H9 (cell line): ENCODE measurements around the gene GLIPR2. TPM values are rescaled to one million over a fixed set of nuclear protein-coding genes. Genes with fewer than 3 reads are reported as not detected.

Experiments
- DNase-seq: peaks from one replicate; pipeline ENCODE4 v3.0.0-alpha.2; 2017
- H2AFZ ChIP-seq: one replicate; pipeline ENCODE4 v1.6.1; 2013; ENCODE audit warnings: mild to moderate bottlenecking, low read length, control low read depth, moderate library complexity
- H2AK5ac ChIP-seq: 2 replicates; pipeline ENCODE4 v1.6.1; 2013; ENCODE audit warnings: low read length, control low read depth, mixed read lengths; ENCODE audit not compliant: insufficient read length
- H2BK120ac ChIP-seq: one replicate; pipeline ENCODE4 v1.6.1; 2013; ENCODE audit warnings: low read depth, mild to moderate bottlenecking, low read length, control low read depth, inconsistent platforms; ENCODE audit not compliant: poor library complexity, severe bottlenecking
- H2BK12ac ChIP-seq: 2 replicates; pipeline ENCODE4 v1.6.1; 2013; ENCODE audit warnings: low read length, control low read depth, mixed read lengths, low read depth; ENCODE audit not compliant: insufficient read length
- H2BK15ac ChIP-seq: 2 replicates; pipeline ENCODE4 v1.6.1; 2013; ENCODE audit warnings: low read depth, low read length, control low read depth
- H2BK20ac ChIP-seq: one replicate; pipeline ENCODE4 v1.6.1; 2013; ENCODE audit warnings: low read depth, mild to moderate bottlenecking, low read length, control low read depth, inconsistent platforms; ENCODE audit not compliant: poor library complexity, severe bottlenecking
- H2BK5ac ChIP-seq: 2 replicates; pipeline ENCODE4 v1.6.1; 2013; ENCODE audit warnings: low read length, control low read depth, mixed read lengths; ENCODE audit not compliant: insufficient read length
- H3K14ac ChIP-seq: 2 replicates; pipeline ENCODE4 v1.6.1; 2013; ENCODE audit warnings: low read length, control low read depth; ENCODE audit not compliant: insufficient read depth
- H3K18ac ChIP-seq: 2 replicates; pipeline ENCODE4 v1.6.1; 2013; ENCODE audit warnings: low read depth, mild to moderate bottlenecking, mixed read lengths, low read length, control low read depth; ENCODE audit not compliant: insufficient read length
- H3K23ac ChIP-seq: 2 replicates; pipeline ENCODE4 v1.6.1; 2013; ENCODE audit warnings: low read length, control low read depth, mixed read lengths, low read depth; ENCODE audit not compliant: insufficient read length
- H3K23me2 ChIP-seq: 2 replicates; pipeline ENCODE4 v1.6.1; 2013; ENCODE audit warnings: low read depth, mild to moderate bottlenecking, mixed read lengths, low read length, control low read depth; ENCODE audit not compliant: insufficient read length, poor library complexity, severe bottlenecking
- H3K27ac ChIP-seq: 2 replicates; pipeline ENCODE4 v1.5.1; 2013; ENCODE audit warnings: low read length, control low read depth, mixed read lengths, low read depth; ENCODE audit not compliant: insufficient read length
- H3K27me3 ChIP-seq: 2 replicates; pipeline ENCODE4 v1.6.1; 2013; ENCODE audit warnings: low read length, control low read depth, inconsistent platforms; ENCODE audit not compliant: insufficient read depth
- H3K4ac ChIP-seq: 2 replicates; pipeline ENCODE4 v1.6.1; 2013; ENCODE audit warnings: low read depth, mild to moderate bottlenecking, control low read depth, inconsistent platforms, low read length, moderate library complexity
- H3K4me1 ChIP-seq: 2 replicates; pipeline ENCODE4 v1.6.1; 2013; ENCODE audit warnings: low read length, control low read depth, inconsistent platforms; ENCODE audit not compliant: insufficient read depth
- H3K4me2 ChIP-seq: 2 replicates; pipeline ENCODE4 v1.6.1; 2013; ENCODE audit warnings: low read length, control low read depth, mixed read lengths; ENCODE audit not compliant: insufficient read length, insufficient read depth
- H3K56ac ChIP-seq: 2 replicates; pipeline ENCODE4 v1.6.1; 2013; ENCODE audit warnings: low read depth, mild to moderate bottlenecking, mixed read lengths, low read length, control low read depth; ENCODE audit not compliant: insufficient read length
- H3K79me1 ChIP-seq: 2 replicates; pipeline ENCODE4 v1.6.1; 2013; ENCODE audit warnings: low read depth, mild to moderate bottlenecking, moderate library complexity, low read length, control low read depth, inconsistent platforms; ENCODE audit not compliant: insufficient read depth, poor library complexity, severe bottlenecking
- H3K79me2 ChIP-seq: 2 replicates; pipeline ENCODE4 v1.6.1; 2013; ENCODE audit warnings: low read length, control low read depth, inconsistent platforms; ENCODE audit not compliant: insufficient read depth
- H3K9ac ChIP-seq: 2 replicates; pipeline ENCODE4 v1.6.1; 2013; ENCODE audit warnings: low read length, control low read depth, mixed read lengths; ENCODE audit not compliant: insufficient read length; ENCODE audit errors: extremely low read depth
- H3K9me3 ChIP-seq: one replicate; pipeline ENCODE4 v1.6.1; 2013; ENCODE audit warnings: low read depth, low read length, inconsistent platforms; ENCODE audit not compliant: control insufficient read depth
- H3T11ph ChIP-seq: one replicate; pipeline ENCODE4 v1.6.1; 2013; ENCODE audit warnings: mild to moderate bottlenecking, low read length, control low read depth, inconsistent platforms
- H4K20me1 ChIP-seq: one replicate; pipeline ENCODE4 v1.6.1; 2013; ENCODE audit not compliant: control insufficient read depth, insufficient read length, insufficient read depth
- H4K5ac ChIP-seq: 2 replicates; pipeline ENCODE4 v1.6.1; 2013; ENCODE audit warnings: low read depth, mild to moderate bottlenecking, mixed read lengths, low read length, control low read depth; ENCODE audit not compliant: insufficient read length
- H4K8ac ChIP-seq: replicated peaks from 2 replicates; pipeline ENCODE4 v1.6.1; 2013; ENCODE audit warnings: low read length, control low read depth, mixed read lengths, low read depth; ENCODE audit not compliant: insufficient read length
- H4K91ac ChIP-seq: 2 replicates; pipeline ENCODE4 v1.6.1; 2013; ENCODE audit warnings: low read depth, mild to moderate bottlenecking, moderate library complexity, mixed read lengths, low read length, control low read depth; ENCODE audit not compliant: insufficient read length
- H3K27ac Mint-ChIP-seq, 3 experiments: 2 replicates in 2 of 3; 3 replicates in 1 of 3; pipeline ENCODE4 v1.8.0; 2020 to 2021; ENCODE audit warnings: mixed read lengths in 3 of 3, mild to moderate bottlenecking in 1 of 3, moderate library complexity in 1 of 3
- H3K27me3 Mint-ChIP-seq: 2 replicates; pipeline ENCODE4 v1.8.0; 2021; ENCODE audit warnings: low read depth, mild to moderate bottlenecking, moderate library complexity, mixed read lengths
- H3K36me3 Mint-ChIP-seq, 3 experiments: 2 replicates in 2 of 3; 3 replicates in 1 of 3; pipeline ENCODE4 v1.8.0; 2020 to 2021; ENCODE audit warnings: low read depth in 3 of 3, mixed read lengths in 3 of 3; ENCODE audit not compliant: insufficient read depth in 1 of 3
- H3K4me1 Mint-ChIP-seq, 2 experiments: 2 replicates each; pipeline ENCODE4 v1.8.0; 2020; ENCODE audit warnings: mixed read lengths in 2 of 2
- H3K4me3 Mint-ChIP-seq, 2 experiments: 2 replicates in 1 of 2; 3 replicates in 1 of 2; pipeline ENCODE4 v1.8.0; 2020 to 2021; ENCODE audit warnings: mild to moderate bottlenecking in 2 of 2, mixed read lengths in 2 of 2, moderate library complexity in 1 of 2
- H3K9me3 Mint-ChIP-seq, 2 experiments: 2 replicates in 1 of 2; 3 replicates in 1 of 2; pipeline ENCODE4 v1.8.0; 2020; ENCODE audit warnings: mild to moderate bottlenecking in 2 of 2, mixed read lengths in 2 of 2, moderate library complexity in 1 of 2
- WGBS: extraction: QIAGEN DNeasy Blood & Tissue Kit; methylation state at CpG from one replicate; pipeline ENCODE4 v1.1.7; 2013; ENCODE audit warnings: missing lambda C conversion rate, low lambda C conversion rate, mixed read lengths; ENCODE audit not compliant: insufficient read length; ENCODE audit errors: extremely low coverage; 5-methylcytosine and 5-hydroxymethylcytosine counted together
- total RNA-seq: library from RNA; stranded (reverse); gene quantifications from 2 replicates; pipeline ENCODE4 v1.2.1, GENCODE V29; 2021
- TF ChIP-seq, protein P1 (sequence below): fragments of 200-600 bp; sonication (generic); conservative IDR thresholded peaks from 3 replicates; pipeline ENCODE4 v1.8.0; 2021; ENCODE audit warnings: antibody characterized with exemption, mild to moderate bottlenecking

GLIPR2 gene
- total RNA-seq, 1 experiment from 2014 or later: 10.0 TPM

GRCh38 chr9:36118706-36119105 lies 17.8 kb upstream of the GLIPR2 start:
- Histone ChIP-seq H3K14ac (no peak overlapping the region), H2BK120ac (no peak overlapping the region), H2BK12ac (no peak overlapping the region), H3K79me2 (no peaks in the 10 kb centered on the region), H2BK5ac (no peak overlapping the region), H4K91ac (no peak overlapping the region), H2BK15ac (no peak overlapping the region), H3K4me2 (no peak overlapping the region), H2AFZ (no peak overlapping the region), H3K23me2 (no peaks in the 10 kb centered on the region), H4K8ac (no peak overlapping the region), H3K27me3 (no peaks in the 10 kb centered on the region), H3K27ac (no peak overlapping the region), H3K23ac (no peak overlapping the region), H4K5ac (no peak overlapping the region), H2BK20ac (no peak overlapping the region), H3K9ac (no peak overlapping the region), H3K4me1 (no peaks in the 10 kb centered on the region), H3K18ac (no peak overlapping the region), H3K9me3 (no peaks in the 10 kb centered on the region), H3K56ac (no peak overlapping the region), H3T11ph (no peak overlapping the region), H3K4ac (no peak overlapping the region), H2AK5ac (no peak overlapping the region), H3K79me1 (no peaks in the 10 kb centered on the region), H4K20me1 (no peaks in the 10 kb centered on the region)
- WGBS: no CpG with 5 or more reads among the region's 15 CpGs
- TF ChIP-seq, protein P1, sequence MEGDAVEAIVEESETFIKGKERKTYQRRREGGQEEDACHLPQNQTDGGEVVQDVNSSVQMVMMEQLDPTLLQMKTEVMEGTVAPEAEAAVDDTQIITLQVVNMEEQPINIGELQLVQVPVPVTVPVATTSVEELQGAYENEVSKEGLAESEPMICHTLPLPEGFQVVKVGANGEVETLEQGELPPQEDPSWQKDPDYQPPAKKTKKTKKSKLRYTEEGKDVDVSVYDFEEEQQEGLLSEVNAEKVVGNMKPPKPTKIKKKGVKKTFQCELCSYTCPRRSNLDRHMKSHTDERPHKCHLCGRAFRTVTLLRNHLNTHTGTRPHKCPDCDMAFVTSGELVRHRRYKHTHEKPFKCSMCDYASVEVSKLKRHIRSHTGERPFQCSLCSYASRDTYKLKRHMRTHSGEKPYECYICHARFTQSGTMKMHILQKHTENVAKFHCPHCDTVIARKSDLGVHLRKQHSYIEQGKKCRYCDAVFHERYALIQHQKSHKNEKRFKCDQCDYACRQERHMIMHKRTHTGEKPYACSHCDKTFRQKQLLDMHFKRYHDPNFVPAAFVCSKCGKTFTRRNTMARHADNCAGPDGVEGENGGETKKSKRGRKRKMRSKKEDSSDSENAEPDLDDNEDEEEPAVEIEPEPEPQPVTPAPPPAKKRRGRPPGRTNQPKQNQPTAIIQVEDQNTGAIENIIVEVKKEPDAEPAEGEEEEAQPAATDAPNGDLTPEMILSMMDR: no peak
- H3K27me3 Mint-ChIP-seq: no peaks in the 10 kb centered on the region; the same call in 1 of the 2 replicates
- H3K4me1 Mint-ChIP-seq: peaks cover 2 to 8% of the 10 kb centered on the region in 2 experiments; a peak in 3 of 4 replicates
- no peaks in the 10 kb centered on the region for H3K9me3 Mint-ChIP-seq
- no peak overlapping the region for H3K4me3 Mint-ChIP-seq
- peaks cover 1 to 7% (median 3%) of the 10 kb centered on the region in 3 experiments; a peak in 4 of 7 replicates for H3K36me3 Mint-ChIP-seq
- DNase-seq: no peak
- peak overlapping the region in 2 of 3 experiments; percentile 27 to 79; a peak in 2 of 7 replicates for H3K27ac Mint-ChIP-seq
